GM12873 (cell line): ENCODE measurements around the gene HUNK.

Source experiments
- TF ChIP-seq, protein P1 (sequence below): IDR thresholded peaks from 2 replicates; pipeline ENCODE4 v1.5.1; 2012; ENCODE audit warnings: low read depth, mild to moderate bottlenecking, moderate library complexity, low read length, control low read depth; ENCODE audit not compliant: insufficient read depth; ENCODE audit errors: missing control alignments

HUNK gene

DNA sequence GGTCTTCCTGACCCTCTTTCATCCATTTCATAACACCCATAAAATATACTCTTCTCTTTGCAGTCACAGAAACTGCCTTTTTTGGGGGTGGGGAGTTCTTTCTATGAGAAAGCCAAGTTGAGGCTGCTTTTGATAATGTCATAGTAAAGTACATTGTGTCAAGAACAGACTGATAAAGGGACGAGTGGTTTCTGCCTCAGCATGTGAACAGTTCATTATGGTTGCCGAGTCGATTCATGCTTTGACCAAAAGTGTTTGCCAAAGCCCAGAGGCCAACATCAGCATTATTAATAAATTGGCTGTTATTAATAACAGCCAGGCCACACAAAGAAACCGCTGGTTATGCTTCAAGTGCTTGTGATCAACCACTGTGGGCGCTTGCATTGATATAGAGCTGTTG lies 162.0 kb downstream of the HUNK start:
- TF ChIP-seq, protein P1, sequence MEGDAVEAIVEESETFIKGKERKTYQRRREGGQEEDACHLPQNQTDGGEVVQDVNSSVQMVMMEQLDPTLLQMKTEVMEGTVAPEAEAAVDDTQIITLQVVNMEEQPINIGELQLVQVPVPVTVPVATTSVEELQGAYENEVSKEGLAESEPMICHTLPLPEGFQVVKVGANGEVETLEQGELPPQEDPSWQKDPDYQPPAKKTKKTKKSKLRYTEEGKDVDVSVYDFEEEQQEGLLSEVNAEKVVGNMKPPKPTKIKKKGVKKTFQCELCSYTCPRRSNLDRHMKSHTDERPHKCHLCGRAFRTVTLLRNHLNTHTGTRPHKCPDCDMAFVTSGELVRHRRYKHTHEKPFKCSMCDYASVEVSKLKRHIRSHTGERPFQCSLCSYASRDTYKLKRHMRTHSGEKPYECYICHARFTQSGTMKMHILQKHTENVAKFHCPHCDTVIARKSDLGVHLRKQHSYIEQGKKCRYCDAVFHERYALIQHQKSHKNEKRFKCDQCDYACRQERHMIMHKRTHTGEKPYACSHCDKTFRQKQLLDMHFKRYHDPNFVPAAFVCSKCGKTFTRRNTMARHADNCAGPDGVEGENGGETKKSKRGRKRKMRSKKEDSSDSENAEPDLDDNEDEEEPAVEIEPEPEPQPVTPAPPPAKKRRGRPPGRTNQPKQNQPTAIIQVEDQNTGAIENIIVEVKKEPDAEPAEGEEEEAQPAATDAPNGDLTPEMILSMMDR: no peak

DNA sequence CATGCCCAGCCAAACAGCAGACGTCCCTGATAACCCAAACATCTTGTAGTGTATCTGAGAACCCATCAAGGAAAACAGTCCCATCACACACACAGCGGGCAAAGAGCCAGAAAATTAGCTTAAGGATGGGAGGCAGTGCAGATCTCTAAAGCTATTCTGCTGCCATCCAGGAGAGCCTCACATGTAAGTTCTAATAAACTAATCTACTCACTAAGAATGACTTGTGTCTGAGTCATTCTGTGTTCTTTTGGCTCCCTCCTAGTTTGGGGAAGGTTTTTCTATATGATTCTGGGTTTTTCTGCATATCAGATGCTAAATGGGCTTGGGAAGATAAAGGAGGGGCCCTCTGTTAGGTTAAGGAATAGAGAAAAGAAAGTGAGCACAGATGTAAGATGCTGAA lies 162.8 kb downstream of the HUNK start:
- TF ChIP-seq, protein P1: no peak

DNA sequence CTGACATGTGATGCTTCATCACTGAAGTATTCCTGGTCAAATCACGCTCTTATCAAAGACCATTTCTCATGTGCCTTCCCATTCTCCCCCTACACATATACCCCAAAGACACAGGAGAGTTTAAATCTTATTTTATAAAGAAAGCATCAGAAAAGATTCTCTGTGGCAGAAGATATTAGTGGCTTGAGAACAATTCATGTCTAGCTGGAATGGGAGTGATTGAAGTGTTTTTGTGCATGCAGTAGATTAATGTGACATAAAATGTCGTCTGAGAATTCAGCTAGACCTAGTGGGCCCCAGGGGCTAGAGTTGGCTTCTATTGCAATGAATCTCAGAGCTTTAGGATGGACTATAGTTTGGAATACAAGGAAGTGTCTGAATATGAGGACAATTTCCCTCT lies 163.9 kb downstream of the HUNK start:
- TF ChIP-seq, protein P1: no peak

DNA sequence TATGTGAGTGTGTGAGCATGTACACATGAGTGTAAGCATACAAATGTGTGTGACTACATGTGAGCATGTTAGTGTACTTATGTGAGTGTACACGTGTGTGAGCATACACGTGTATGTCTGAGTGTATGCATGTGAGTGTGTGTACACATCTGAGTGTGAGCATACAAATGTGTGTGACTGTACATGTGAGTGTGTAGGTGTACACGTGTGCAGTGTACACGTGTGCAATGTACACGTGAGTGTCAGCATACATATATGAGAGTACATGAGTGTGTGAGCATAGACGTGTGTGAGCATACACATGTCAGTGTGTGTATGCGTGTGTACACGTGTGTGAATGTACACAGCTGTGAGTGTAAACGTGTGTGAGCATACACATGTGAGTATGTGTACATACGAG lies 170.6 kb downstream of the HUNK start:
- TF ChIP-seq, protein P1: no peak

DNA sequence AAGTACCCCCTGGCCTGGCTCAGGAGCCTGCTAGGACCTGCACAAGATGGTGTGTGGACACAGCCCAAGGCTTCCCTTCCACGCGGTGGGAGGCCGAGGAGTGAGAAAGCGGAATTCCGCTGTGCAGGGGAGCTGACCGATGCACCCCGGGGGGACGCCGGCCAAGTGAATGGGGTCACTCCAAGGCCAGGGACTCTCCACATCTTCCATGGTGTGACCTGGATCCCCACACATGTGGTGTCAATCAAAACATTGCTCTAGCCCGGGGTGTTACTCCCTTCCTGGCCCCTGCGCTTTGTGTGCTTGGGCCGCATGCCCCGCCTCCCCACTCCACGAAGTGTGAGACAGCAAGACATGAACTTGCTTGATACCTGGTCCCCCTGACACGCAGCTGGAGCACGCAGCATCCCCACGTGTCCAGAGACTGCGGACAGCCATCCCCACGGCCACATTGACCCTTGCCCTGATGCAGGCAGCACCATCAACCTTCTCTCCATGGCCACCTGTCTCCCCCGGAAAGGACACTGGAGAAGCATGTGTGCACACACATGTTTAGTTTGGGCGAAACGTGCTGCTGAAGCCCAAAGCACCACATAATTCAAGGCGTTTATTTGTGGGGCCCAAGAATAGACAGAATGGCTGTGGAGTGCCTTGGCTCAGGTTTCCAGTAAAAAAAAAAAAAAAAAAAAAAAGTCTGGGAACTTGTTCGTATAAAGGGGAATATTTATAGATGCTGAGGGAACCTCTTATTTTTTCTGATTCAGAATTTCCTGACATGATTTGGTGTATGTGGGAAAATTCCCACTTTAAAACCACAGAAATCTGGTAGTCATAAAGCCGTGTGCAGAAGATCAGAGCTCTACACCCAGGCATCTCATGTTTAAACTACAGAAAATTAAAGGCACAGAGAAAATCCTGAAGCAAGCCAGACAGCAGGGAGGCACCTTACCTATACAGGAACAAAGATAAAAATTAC lies 171.7 kb downstream of the HUNK start:
- TF ChIP-seq, protein P1: no peak

DNA sequence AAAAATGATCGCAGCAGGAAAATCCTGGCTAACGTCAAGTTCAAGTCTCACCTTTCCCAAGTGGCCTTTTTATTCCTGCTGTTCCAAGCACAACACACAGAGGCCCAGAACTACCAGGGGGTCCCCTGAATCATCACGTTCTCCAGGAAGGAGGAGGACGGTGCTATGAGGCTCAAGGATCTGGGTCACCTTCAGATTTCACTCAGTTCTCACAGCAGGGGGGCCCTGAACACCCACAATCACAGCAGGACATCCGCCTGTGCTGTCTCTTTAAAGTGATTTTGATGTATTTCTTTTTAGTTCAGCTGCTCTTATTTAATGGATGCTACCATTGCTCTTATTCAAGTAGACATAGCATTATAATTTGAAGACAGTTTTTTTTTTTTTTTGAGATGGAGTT lies 173.4 kb downstream of the HUNK start:
- TF ChIP-seq, protein P1: no peak

DNA sequence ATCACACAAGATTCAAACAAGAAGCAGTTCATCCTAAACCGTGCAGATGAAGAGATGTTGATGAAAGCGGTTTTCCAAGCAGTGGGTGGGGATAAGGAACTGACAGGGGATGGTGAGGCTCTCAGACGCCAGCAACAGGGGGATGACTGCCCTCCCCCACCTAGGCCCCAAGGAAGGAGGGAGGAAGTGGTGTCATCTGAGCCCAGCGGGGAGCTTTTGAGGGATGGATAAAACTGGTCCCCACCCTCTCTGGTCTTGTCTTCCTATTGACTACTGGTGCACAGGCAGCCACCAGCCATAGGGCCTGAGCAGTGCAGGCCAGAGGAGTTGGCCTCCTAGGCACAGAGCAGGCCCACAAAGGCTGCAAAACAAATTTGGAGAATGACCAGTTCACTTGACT lies 175.5 kb downstream of the HUNK start:
- TF ChIP-seq, protein P1: no peak
